Activated T-cell treated with anti-CD3 and anti-CD28 coated beads, Interleukin-2, amount 50 U/mL, for 72 hours (primary cell): ENCODE measurements around the gene SMG6. TPM values are rescaled to one million over a fixed set of nuclear protein-coding genes. Genes with fewer than 3 reads are reported as not detected.

Experiments used
- ATAC-seq, 2 donors: fragments of 150-1000 bp; cut with Tn5 transposase; replicated peaks in 1 of 2; 2 replicates each; pipeline ENCODE4 v1.10.0; 2021; ENCODE audit warnings: moderate library complexity in 2 of 2, mild to moderate bottlenecking in 1 of 2
- DNase-seq, 2 donors: peaks; one replicate each; pipeline ENCODE4 v3.0.0; 2021 to 2022; ENCODE audit warnings: mixed read lengths in 1 of 2
- H3K27ac Mint-ChIP-seq: one replicate; pipeline ENCODE4 v1.8.0; 2022; ENCODE audit warnings: mild to moderate bottlenecking, moderate library complexity, mixed read lengths
- H3K27me3 Mint-ChIP-seq: one replicate; pipeline ENCODE4 v1.8.0; 2022; ENCODE audit warnings: low read depth, mixed read lengths
- H3K36me3 Mint-ChIP-seq, 2 donors: one replicate each; pipeline ENCODE4 v1.8.0; 2022; ENCODE audit warnings: mixed read lengths in 2 of 2, mild to moderate bottlenecking in 1 of 2; ENCODE audit not compliant: insufficient read depth in 2 of 2
- H3K4me1 Mint-ChIP-seq: one replicate; pipeline ENCODE4 v1.8.0; 2022; ENCODE audit warnings: low read depth, mixed read lengths
- H3K4me3 Mint-ChIP-seq, 2 donors: one replicate each; pipeline ENCODE4 v1.8.0; 2022; ENCODE audit warnings: mild to moderate bottlenecking in 2 of 2, mixed read lengths in 2 of 2, moderate library complexity in 2 of 2
- H3K9me3 Mint-ChIP-seq, 2 donors: one replicate each; pipeline ENCODE4 v1.8.0; 2022; ENCODE audit warnings: mixed read lengths in 2 of 2
- total RNA-seq, 2 donors: library from RNA; stranded (reverse); gene quantifications; one replicate each; pipeline ENCODE4 v1.2.3, GENCODE V29; 2022

The SMG6 gene
- total RNA-seq, 2 donors from 2014 or later: 47.3 to 54.1 TPM

- Mint-ChIP-seq H3K36me3 (peaks cover 24% of the 10 kb centered on the region in 2 donors), H3K4me3 (peak overlapping the region; percentile 63 to 67), H3K27ac (peak overlapping the region; percentile 93), H3K27me3 (no peaks in the 10 kb centered on the region), H3K9me3 (peaks cover 0 to 1% of the 10 kb centered on the region in 2 donors), H3K4me1 (peaks cover 90% of the 10 kb centered on the region)
- ATAC-seq (peak; percentile 36 to 53), DNase-seq (peak; percentile 53 to 55)
These were observed 53.2 kb downstream of the SMG6 start for GRCh38 chr17:2250140-2251095.

- H3K36me3 Mint-ChIP-seq: peaks cover 15 to 29% of the 10 kb centered on the region in 2 donors
- H3K9me3 Mint-ChIP-seq: no peaks in the 10 kb centered on the region
- H3K4me3 Mint-ChIP-seq: no peak overlapping the region
- H3K27ac Mint-ChIP-seq: no peak overlapping the region
- peaks cover 82% of the 10 kb centered on the region for H3K4me1 Mint-ChIP-seq
- DNase-seq (no peak), ATAC-seq (no peak)
- no peaks in the 10 kb centered on the region for H3K27me3 Mint-ChIP-seq
These were observed 56.6 kb downstream of the SMG6 start for GRCh38 chr17:2247005-2247404.

DNA sequence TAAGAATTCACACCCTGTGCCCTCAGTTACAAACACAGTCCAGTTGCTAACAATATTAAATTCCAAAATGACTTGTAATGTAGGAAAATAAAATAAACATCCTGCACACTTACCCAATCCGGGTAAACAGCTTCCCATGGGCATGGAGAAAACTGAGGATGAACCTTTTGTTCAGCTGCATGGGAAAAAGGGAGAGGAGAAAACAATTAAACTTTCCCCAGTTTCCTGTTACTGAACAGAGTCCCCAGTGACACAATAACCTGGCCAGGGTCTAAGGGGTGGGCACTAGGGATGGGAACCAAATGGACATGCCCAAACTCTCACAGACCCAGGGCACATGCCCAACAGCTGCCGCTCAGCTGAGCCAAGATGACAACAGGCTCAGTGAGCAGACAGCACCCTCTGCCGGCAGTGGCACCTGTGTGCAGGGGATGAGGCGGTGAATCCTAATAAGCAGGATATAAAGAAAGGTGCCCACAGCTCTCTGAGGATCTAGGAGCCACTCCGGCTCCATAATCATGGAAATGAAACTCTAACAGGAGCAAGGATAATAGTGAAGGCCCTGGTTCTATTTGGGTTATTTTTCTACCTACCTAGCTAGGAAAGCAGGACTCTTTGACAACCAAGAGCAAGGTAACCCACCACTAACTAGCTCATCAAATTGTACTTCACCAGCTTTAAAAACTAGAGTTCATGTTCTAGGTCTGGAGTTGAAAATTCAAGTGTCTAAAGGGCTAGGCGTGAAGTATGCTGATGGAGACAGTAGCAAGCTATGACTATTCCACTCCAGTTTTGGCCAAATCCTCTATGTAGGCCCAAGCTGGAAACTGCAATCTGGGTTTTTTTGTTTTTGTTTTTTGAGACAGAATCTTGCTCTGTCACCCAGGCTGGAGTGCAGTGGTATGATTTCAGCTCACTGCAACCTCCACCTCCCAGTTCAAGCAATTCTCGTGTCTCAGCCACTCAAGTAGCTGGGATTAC, 58.8 kb downstream of the SMG6 start:
- Mint-ChIP-seq H3K27me3 (no peaks in the 10 kb centered on the region), H3K9me3 (no peaks in the 10 kb centered on the region), H3K4me1 (peaks cover 82% of the 10 kb centered on the region), H3K36me3 (peaks cover 12 to 33% of the 10 kb centered on the region in 2 donors), H3K4me3 (no peak overlapping the region), H3K27ac (peak overlapping the region; percentile 80)
- peak; percentile 86 to 87 for DNase-seq
- ATAC-seq: peak; percentile 75 to 78

- H3K27ac Mint-ChIP-seq: peak overlapping the region; percentile 80
- H3K36me3 Mint-ChIP-seq: peaks cover 4 to 25% of the 10 kb centered on the region in 2 donors
- peaks cover 80% of the 10 kb centered on the region for H3K4me1 Mint-ChIP-seq
- ATAC-seq (no peak), DNase-seq (no peak)
- H3K4me3 Mint-ChIP-seq: no peak overlapping the region
- no peaks in the 10 kb centered on the region for H3K9me3 Mint-ChIP-seq
- no peaks in the 10 kb centered on the region for H3K27me3 Mint-ChIP-seq
These were observed 59.6 kb downstream of the SMG6 start for GRCh38 chr17:2243953-2244352.

DNA sequence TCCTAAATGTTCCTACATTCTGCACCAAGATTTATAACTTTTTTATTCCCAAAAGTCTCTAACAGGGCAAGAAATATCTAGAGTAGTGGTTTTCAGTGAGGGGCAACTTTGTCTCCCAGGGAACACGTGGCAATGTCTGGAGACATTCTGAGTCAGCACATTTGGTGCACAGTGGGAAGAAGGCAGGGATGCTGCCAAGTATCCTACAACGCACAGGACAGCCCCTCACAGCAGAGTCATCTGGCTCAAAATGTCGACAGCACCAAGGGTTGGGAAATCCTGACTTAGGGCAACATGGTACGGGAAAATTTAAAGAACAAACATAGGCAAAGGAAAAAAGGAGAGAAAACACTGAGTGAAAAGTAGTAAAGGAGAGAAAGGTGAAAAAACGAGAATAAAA, 61.8 kb downstream of the SMG6 start:
- ATAC-seq: no peak
- Mint-ChIP-seq H3K27ac (no peak overlapping the region), H3K27me3 (no peaks in the 10 kb centered on the region), H3K4me1 (peaks cover 66% of the 10 kb centered on the region), H3K4me3 (no peak overlapping the region), H3K36me3 (peaks cover 2 to 20% of the 10 kb centered on the region in 2 donors), H3K9me3 (no peaks in the 10 kb centered on the region)
- no peak for DNase-seq

- H3K36me3 Mint-ChIP-seq: peaks cover 2 to 20% of the 10 kb centered on the region in 2 donors
- DNase-seq: no peak
- peak; percentile 1 to 5 for ATAC-seq
These were observed 63.0 kb downstream of the SMG6 start for GRCh38 chr17:2240541-2240940.

DNA sequence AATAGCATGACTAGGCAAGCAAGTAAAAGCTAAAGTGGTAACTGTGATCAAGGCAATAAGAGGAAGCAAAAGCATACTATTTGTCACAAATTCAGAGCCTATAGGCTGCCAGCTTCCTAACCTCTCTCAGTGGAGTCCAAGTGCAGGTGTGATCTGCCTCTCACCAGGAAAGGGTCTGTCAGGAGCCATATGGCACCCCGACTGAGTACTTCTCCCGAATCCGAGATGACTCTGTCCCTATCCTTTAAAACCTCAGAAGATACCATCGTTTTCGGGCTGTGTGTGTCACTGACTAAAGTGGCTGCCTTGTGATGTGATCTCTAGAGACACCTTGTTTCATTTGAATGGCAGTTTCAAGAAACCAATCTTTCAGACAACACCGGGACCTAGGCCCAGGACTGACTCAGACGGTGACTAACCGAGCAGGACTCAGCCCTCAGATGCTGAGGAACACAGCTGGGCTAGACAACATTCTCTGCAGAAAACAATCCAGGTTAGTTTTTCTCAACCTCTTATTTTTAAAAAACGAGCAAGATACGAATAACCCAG, 63.6 kb downstream of the SMG6 start:
- peaks cover 52% of the 10 kb centered on the region for H3K4me1 Mint-ChIP-seq
- ATAC-seq (peak; percentile 96 to 97), DNase-seq (peak; percentile 65 to 72)
- H3K9me3 Mint-ChIP-seq: no peaks in the 10 kb centered on the region
- peak overlapping the region; percentile 70 to 76 for H3K4me3 Mint-ChIP-seq
- peaks cover 2 to 20% of the 10 kb centered on the region in 2 donors for H3K36me3 Mint-ChIP-seq
- H3K27me3 Mint-ChIP-seq: no peaks in the 10 kb centered on the region
- H3K27ac Mint-ChIP-seq: peak overlapping the region; percentile 43

More at GRCh38 chr17:2240541-2240940, 63.0 kb downstream of the SMG6 start:
- Mint-ChIP-seq H3K4me1 (peaks cover 54% of the 10 kb centered on the region), H3K9me3 (no peaks in the 10 kb centered on the region), H3K4me3 (peak overlapping the region; percentile 9 to 76), H3K27ac (no peak overlapping the region), H3K27me3 (no peaks in the 10 kb centered on the region)

- peaks cover 44% of the 10 kb centered on the region for H3K4me1 Mint-ChIP-seq
- DNase-seq: no peak
- no peaks in the 10 kb centered on the region for H3K9me3 Mint-ChIP-seq
- ATAC-seq: no peak
- H3K4me3 Mint-ChIP-seq: peak overlapping the region; percentile 42 to 62
- H3K27ac Mint-ChIP-seq: no peak overlapping the region
- no peaks in the 10 kb centered on the region for H3K27me3 Mint-ChIP-seq
- peaks cover 2 to 18% of the 10 kb centered on the region in 2 donors for H3K36me3 Mint-ChIP-seq
These were observed 64.4 kb downstream of the SMG6 start for GRCh38 chr17:2239170-2239551.

DNA sequence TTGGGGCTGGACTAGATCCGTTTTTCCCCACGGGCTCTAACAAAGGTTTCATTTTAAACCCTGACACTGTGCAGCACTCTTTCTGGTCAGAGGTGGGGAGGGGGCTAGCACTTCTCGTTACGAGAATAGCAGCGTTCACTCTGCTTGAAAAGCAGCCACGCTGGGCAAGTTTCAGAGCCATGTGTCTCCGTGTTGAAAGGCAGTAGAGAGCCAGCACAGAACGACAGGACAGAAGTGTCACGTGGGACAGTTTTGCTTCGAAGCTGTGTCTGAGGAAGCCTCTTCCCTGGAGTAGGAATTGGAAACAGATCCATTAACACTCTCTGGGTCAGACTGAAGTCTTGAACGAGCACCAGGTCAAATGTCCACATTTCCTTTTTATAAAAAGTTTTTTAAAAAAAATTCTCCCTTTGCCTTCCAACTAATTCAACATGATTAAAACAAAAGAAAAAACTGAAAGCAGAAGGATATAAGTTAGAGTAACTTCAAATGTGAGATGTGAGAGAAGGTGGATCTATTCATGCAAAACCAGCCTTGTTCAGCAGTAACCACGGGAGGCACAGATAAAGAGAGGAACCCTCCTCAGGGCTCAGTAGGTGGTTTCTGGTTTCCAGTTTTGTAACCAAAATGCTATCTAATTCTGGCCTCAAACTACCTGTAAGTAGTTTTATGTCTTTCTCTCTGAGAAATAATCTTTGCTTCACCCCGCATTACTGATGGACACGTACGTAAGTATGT, 65.0 kb downstream of the SMG6 start:
- peaks cover 38% of the 10 kb centered on the region for H3K4me1 Mint-ChIP-seq
- H3K36me3 Mint-ChIP-seq: peaks cover 2 to 14% of the 10 kb centered on the region in 2 donors
- no peak overlapping the region for H3K27ac Mint-ChIP-seq
- H3K4me3 Mint-ChIP-seq: peak overlapping the region; percentile 42 to 62
- DNase-seq: no peak
- ATAC-seq: no peak
- H3K27me3 Mint-ChIP-seq: no peaks in the 10 kb centered on the region
- no peaks in the 10 kb centered on the region for H3K9me3 Mint-ChIP-seq

GRCh38 chr17:2237950-2238349, 65.6 kb downstream of the SMG6 start:
- H3K27me3 Mint-ChIP-seq: no peaks in the 10 kb centered on the region
- peaks cover 2 to 11% of the 10 kb centered on the region in 2 donors for H3K36me3 Mint-ChIP-seq
- no peak overlapping the region for H3K27ac Mint-ChIP-seq
- H3K9me3 Mint-ChIP-seq: no peaks in the 10 kb centered on the region
- DNase-seq (no peak), ATAC-seq (no peak)
- H3K4me1 Mint-ChIP-seq: peaks cover 35% of the 10 kb centered on the region
- no peak overlapping the region for H3K4me3 Mint-ChIP-seq

GRCh38 chr17:2237521-2237921, 66.1 kb downstream of the SMG6 start:
- Mint-ChIP-seq H3K9me3 (no peaks in the 10 kb centered on the region), H3K4me1 (peaks cover 35% of the 10 kb centered on the region), H3K36me3 (peaks cover 2 to 11% of the 10 kb centered on the region in 2 donors), H3K27ac (no peak overlapping the region), H3K4me3 (no peak overlapping the region), H3K27me3 (no peaks in the 10 kb centered on the region)
- DNase-seq (no peak), ATAC-seq (no peak)

DNA sequence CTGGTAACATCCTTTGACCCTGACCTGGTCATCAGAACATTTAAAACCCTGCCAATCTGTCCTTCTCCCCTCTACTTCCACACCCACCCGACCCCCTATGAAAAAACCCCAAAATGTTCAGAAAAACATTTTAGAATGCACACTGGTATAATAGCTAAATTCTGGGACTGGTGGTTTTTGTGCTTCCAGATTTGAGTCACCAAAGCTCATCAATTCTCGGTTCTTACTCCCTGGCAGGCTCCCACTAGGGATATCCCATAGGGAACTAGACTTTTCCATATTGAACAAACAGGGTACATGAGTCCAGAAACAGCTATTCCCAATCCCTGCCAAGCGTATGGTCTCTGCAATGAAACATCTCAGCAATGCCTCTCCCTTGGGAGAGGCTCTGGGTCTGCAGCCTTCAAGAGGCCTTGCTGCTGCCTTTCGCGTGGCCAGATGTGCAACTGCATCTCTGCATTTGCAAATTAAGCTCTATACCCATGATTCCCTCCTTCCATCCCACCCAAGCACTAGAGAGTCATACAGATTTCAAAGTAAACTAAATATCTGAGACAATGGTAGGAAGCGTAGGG, 67.7 kb downstream of the SMG6 start:
- H3K9me3 Mint-ChIP-seq: no peaks in the 10 kb centered on the region
- DNase-seq (no peak), ATAC-seq (no peak)
- no peaks in the 10 kb centered on the region for H3K27me3 Mint-ChIP-seq
- peaks cover 0 to 4% of the 10 kb centered on the region in 2 donors for H3K36me3 Mint-ChIP-seq
- no peak overlapping the region for H3K27ac Mint-ChIP-seq
- no peak overlapping the region for H3K4me3 Mint-ChIP-seq
- peaks cover 33% of the 10 kb centered on the region for H3K4me1 Mint-ChIP-seq
